Small intestine (tissue), 7 donors: ENCODE results near the gene ATP2B1. TPM values are rescaled to one million over a fixed set of nuclear protein-coding genes. Genes with fewer than 3 reads are reported as not detected.

Experiments
- DNase-seq, 2 donors: peaks; one replicate each; pipeline versions ENCODE4 v3.0.0 to v3.0.0-alpha.2; 2013
- FAIRE-seq: peaks from 2 replicates; lab custom pipeline; 2012; peaks lifted over from hg19 to GRCh38; lab: Jason Lieb, UNC
- H3K27ac ChIP-seq, 3 donors: one replicate each; pipeline ENCODE4 v1.5.1; 2013; ENCODE audit warnings: low read length in 2 of 3, mild to moderate bottlenecking in 2 of 3, control low read depth in 1 of 3, inconsistent platforms in 1 of 3, low read depth in 1 of 3, moderate library complexity in 1 of 3
- H3K27me3 ChIP-seq, 3 donors: one replicate each; pipeline ENCODE4 v1.6.1; 2013; ENCODE audit warnings: low read length in 3 of 3, inconsistent platforms in 1 of 3; ENCODE audit not compliant: control insufficient read depth in 3 of 3, insufficient read depth in 3 of 3
- H3K36me3 ChIP-seq, 3 donors: one replicate each; pipeline ENCODE4 v1.6.1; 2013; ENCODE audit warnings: low read length in 3 of 3, inconsistent platforms in 1 of 3, low read depth in 1 of 3, mild to moderate bottlenecking in 1 of 3, moderate library complexity in 1 of 3; ENCODE audit not compliant: control insufficient read depth in 3 of 3, insufficient read depth in 2 of 3
- H3K4me1 ChIP-seq, 3 donors: one replicate each; pipeline ENCODE4 v1.6.1; 2013; ENCODE audit warnings: low read length in 2 of 3, inconsistent platforms in 1 of 3, low read depth in 1 of 3, mild to moderate bottlenecking in 1 of 3, moderate library complexity in 1 of 3; ENCODE audit not compliant: control insufficient read depth in 3 of 3, insufficient read depth in 2 of 3
- H3K4me3 ChIP-seq, 3 donors: one replicate each; pipeline ENCODE4 v1.5.1; 2013; ENCODE audit warnings: low read length in 3 of 3, control low read depth in 1 of 3, inconsistent platforms in 1 of 3, low read depth in 1 of 3, mild to moderate bottlenecking in 1 of 3, moderate library complexity in 1 of 3
- H3K9me3 ChIP-seq, 2 donors: one replicate each; pipeline ENCODE4 v1.6.1; 2013; ENCODE audit warnings: low read depth in 1 of 2, low read length in 1 of 2; ENCODE audit not compliant: control insufficient read depth in 2 of 2, insufficient read depth in 1 of 2
- WGBS, 3 donors: extraction: QIAGEN DNeasy Blood & Tissue Kit; methylation state at CpG; one replicate each; pipeline ENCODE4 v1.1.7; 2013; 5-methylcytosine and 5-hydroxymethylcytosine counted together
- polyA plus RNA-seq, 4 donors: library from polyadenylated mRNA; stranded (reverse) in 3 of 4; unstranded in 1 of 4; fragments of 200-250 nt in 3 of 4; fragments of 120-200 nt in 1 of 4; gene quantifications; one replicate each; pipeline versions ENCODE4 v1.2.1 to v1.2.3, GENCODE V29; 2013
- donor health status: healthy with polysubstance abuse.
- donor health status: control.
- donor health status: control.
- donor health status: Bipolar disorder and iron deficiency.
- donor health status: healthy.

The ATP2B1 gene
- polyA plus RNA-seq, 4 donors, result 13.2 to 76.2 (median 17.9) TPM

DNA sequence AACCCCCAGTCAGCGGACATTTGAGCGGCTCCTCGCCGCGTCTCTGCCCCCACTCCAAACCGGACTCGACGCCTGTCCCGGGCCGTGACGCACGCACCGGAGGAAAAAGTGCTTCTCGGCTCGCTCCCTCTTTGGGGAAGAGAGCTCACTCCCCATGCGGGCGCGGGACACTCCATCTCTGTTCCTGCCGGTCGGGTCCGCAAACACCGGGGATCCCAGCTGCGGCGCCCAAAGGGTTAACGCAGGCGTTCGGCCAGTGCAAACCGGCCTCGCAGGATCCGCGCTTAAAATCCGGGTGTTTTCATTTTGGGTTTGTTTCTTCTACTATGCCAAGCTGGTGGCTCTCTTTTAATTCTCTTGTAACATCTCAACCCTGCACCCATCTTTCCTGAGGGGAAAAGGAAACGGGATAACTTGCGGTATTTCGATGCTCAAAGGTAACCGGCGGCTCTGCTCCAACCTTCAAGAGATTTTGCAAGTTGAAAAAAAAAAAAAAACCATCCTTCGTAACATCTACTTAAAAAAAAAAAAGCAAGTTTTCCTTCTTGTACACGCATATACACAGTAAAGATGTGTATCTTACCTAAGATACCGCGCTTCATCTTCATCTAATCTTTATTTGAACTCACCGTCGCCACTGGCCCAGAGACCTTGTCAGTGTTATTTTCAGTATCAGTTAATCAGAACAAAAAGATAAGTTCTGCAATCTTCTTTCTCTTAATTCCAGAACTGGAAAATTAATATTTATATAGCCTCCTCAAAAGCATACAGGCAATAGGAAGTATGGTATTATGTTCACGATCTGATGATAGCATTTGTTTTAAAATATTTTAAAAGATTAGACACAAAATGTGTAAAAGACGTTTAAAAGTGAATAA lies 1.6 kb upstream of the ATP2B1 start:
- FAIRE-seq, result no peak
- H3K27ac ChIP-seq, result peak overlapping the region; percentile 98 to 99 (median 99)
- H3K4me1 ChIP-seq, result no peaks in the 10 kb centered on the region
- no peaks in the 10 kb centered on the region for H3K27me3 ChIP-seq
- H3K4me3 ChIP-seq, result peak overlapping the region; percentile 77 to 100 (median 89)
- H3K36me3 ChIP-seq, result no peaks in the 10 kb centered on the region
- peaks cover 0 to 5% of the 10 kb centered on the region in 2 donors for H3K9me3 ChIP-seq
- 2% methylated on average over 45 of the region's 45 CpGs for WGBS, 3 donors
- peak in 1 of 2 donors; percentile 27 for DNase-seq

GRCh38 chr12:89709157-89709994 lies 738 bp upstream of the ATP2B1 start:
- H3K9me3 ChIP-seq, result no peaks in the 10 kb centered on the region
- H3K4me3 ChIP-seq, result peak overlapping the region; percentile 89 to 100 (median 99)
- no peaks in the 10 kb centered on the region for H3K4me1 ChIP-seq
- no peaks in the 10 kb centered on the region for H3K36me3 ChIP-seq
- peak overlapping the region; percentile 98 to 99 (median 99) for H3K27ac ChIP-seq
- no peaks in the 10 kb centered on the region for H3K27me3 ChIP-seq
- DNase-seq (peak; percentile 99 to 100), FAIRE-seq (no peak)
- WGBS, 3 donors, result 0 to 1% (median 1%) methylated on average over 62 to 101 of the region's 103 CpGs

DNA sequence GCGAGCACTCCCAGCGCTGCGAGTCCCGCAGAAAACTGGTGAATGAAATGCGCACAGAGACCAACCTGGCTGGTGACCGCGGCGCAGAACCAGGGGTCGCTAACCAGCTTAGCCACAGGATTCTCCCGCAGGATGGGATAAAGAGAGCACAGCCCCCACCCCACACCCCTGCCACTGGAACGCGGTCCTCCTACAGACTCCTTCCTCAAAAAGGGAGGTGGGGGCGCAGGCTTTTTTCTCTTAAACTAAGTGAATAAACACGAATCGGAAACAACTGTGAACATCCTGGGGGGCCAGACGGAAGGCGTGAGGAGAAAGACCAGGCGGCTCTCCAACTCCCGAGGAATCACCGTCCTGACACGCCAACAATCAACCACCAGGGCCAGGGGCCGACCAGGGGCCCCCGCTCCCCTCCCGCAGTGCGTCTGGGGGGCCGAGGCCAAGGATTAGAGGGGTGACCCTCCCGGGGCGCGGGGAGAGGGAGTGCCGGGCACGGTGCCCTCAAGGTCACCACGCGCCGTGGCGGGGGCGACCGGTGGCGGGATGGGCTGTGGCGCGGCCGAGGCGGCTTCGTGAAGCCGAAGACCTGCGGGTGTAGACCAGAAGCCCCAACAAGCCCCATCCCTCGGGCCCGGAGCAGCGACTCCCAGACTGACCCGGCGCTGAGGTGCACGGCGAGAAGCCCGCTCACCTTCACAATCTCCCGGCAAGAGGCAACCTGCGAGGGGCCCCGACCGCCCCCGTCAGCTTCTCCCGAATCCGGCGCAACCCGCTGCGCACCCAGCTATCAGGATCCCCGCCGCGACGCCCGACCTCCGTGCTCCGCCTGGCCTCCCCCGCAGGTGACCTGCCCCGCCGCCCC lies 704 bp downstream of the ATP2B1 start:
- peak in 1 of 2 donors; percentile 41 for DNase-seq

DNA sequence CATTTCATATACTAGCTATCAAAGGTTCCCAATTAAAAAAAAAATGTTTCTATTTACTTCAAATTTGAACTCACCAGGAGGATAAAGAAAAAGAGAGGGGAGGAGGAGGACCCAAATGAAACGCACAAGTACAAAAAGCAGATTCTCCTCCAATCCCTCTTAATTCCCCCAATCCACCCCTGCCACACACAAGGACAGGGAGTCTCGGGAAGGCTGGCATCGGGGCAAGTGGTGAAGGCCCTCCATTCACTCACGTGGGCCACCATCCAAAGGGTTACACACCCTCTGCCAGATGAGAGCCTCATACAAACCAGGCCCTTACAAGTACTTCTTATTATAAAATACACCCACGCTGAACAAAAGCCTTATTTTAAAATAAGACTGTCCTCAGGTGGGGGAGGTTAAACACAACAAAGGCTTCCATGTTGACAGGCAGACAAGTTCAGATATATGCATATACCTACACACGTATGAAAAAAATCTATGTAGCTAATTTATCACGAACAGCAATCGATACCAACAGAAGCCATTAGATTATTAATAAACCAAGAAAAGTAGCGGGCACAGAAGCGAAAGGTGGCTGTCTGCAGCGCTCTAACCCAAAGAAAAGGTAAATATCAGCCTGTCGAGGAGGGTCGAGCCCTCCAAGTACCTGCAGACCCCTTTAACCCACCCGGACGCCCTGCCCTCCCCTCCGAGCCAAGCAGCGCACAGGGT lies 1.5 kb downstream of the ATP2B1 start:
- Histone ChIP-seq H3K27me3 (no peaks in the 10 kb centered on the region), H3K36me3 (no peaks in the 10 kb centered on the region), H3K4me3 (peak overlapping the region; percentile 89 to 100 (median 99)), H3K27ac (peak overlapping the region; percentile 98 to 99 (median 99)), H3K4me1 (peaks cover 0 to 2% (median 2%) of the 10 kb centered on the region in 3 donors), H3K9me3 (no peaks in the 10 kb centered on the region)
- FAIRE-seq (no peak), DNase-seq (peak; percentile 37 to 58)
- WGBS, 3 donors, result 4 to 15% (median 14%) methylated on average over 17 of the region's 17 CpGs

More for the DNA sequence above, 704 bp downstream of the ATP2B1 start:
- Histone ChIP-seq H3K36me3 (no peaks in the 10 kb centered on the region), H3K27me3 (no peaks in the 10 kb centered on the region), H3K9me3 (no peaks in the 10 kb centered on the region), H3K4me3 (peak overlapping the region; percentile 89 to 100 (median 99)), H3K4me1 (peaks cover 0 to 2% (median 2%) of the 10 kb centered on the region in 3 donors), H3K27ac (peak overlapping the region; percentile 98 to 99 (median 99))
- 0 to 1% (median 0%) methylated on average over 46 to 73 of the region's 73 CpGs for WGBS, 3 donors
- FAIRE-seq, result no peak

DNA sequence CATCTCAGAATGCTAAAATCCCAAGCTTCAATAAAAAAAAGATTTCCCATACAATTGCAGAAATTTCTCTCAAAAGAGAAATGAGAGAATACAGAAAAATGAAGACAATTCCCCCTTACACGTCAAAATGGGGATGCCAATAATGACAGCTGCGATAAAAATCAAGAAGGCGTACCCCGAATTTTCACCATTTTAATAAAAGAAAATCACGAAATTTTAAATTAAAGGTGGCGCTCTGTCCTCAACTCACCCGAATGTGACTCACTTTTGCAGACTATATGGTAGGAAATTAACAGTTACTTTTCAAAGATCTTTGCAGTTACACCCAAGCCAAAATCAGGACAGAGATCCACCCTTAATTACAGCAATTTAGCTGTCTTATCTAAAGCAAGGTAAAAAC lies 2.1 kb downstream of the ATP2B1 start:
- FAIRE-seq, result no peak
- H3K4me1 ChIP-seq, result peaks cover 1 to 2% (median 2%) of the 10 kb centered on the region in 3 donors
- peak overlapping the region in 1 of 3 donors; percentile 98 for H3K27ac ChIP-seq
- H3K4me3 ChIP-seq, result peak overlapping the region in 2 of 3 donors; percentile 89 to 100
- WGBS, 3 donors, result 75 to 85% (median 84%) methylated on average over 7 of the region's 7 CpGs
- no peaks in the 10 kb centered on the region for H3K9me3 ChIP-seq
- no peaks in the 10 kb centered on the region for H3K36me3 ChIP-seq
- no peaks in the 10 kb centered on the region for H3K27me3 ChIP-seq
- no peak for DNase-seq

DNA sequence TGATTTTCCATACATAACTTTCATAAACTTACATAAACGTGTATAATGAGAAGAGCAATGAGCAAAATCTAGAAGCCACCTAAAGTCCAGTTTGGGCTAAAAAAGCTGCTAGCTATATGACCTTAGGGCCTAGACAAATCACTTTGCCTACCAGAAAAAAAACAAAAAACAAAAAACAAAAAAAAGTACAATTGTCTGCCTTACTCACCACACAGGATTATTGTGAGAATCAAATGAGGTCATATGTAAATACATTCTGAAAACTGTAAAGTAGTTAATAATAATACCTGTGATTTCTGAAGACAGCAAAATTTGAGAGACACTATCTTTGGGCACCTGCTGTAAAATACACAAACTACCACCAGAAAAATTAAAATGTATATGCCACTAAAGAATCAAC lies 4.2 kb downstream of the ATP2B1 start:
- 76 to 79% (median 76%) methylated on average over 1 of the region's 1 CpG for WGBS, 3 donors

DNA sequence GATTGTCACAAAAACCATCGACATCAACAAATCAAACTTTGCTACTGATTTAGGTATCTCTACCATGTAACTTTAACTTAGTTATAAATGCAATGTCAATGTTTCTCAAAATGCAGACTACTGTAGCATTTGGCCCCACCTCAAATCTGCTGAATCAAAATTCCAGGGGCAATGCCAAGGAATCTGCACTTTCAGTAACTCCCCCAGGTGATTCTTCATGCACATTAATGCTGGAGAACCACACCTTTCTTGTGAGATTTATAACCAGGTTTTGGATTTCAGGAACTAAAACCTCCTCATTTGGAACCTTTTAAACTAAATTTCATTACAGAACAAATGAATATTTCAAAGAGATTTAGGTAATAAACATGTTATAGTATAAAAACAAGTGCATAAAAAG lies 4.9 kb downstream of the ATP2B1 start:
- Histone ChIP-seq H3K27me3 (no peaks in the 10 kb centered on the region), H3K9me3 (no peaks in the 10 kb centered on the region), H3K27ac (no peak overlapping the region), H3K4me3 (no peak overlapping the region), H3K4me1 (peaks cover 2 to 5% (median 5%) of the 10 kb centered on the region in 3 donors), H3K36me3 (no peaks in the 10 kb centered on the region)
- DNase-seq, result no peak
- WGBS, 3 donors, result 29 to 64% (median 32%) methylated on average over 1 of the region's 1 CpG
- FAIRE-seq, result no peak

More for the DNA sequence above, 4.2 kb downstream of the ATP2B1 start:
- no peak for FAIRE-seq
- no peaks in the 10 kb centered on the region for H3K9me3 ChIP-seq
- H3K4me1 ChIP-seq, result peaks cover 2 to 5% (median 5%) of the 10 kb centered on the region in 3 donors
- no peak overlapping the region for H3K27ac ChIP-seq
- no peak overlapping the region for H3K4me3 ChIP-seq
- no peaks in the 10 kb centered on the region for H3K36me3 ChIP-seq
- no peaks in the 10 kb centered on the region for H3K27me3 ChIP-seq
- DNase-seq, result no peak
